Neural progenitor cell (in vitro differentiated cells): ENCODE data around the gene SPSB1. TPM values are rescaled to one million over a fixed set of nuclear protein-coding genes. Genes with fewer than 3 reads are reported as not detected.

Experiments
- DNase-seq: peaks from one replicate; pipeline ENCODE4 v3.0.0-alpha.2; 2016; ENCODE audit warnings: low spot score
- H2AFZ ChIP-seq: fragments of 200-600 bp; sonication (generic); replicated peaks from 2 replicates; pipeline ENCODE4 v1.6.1; 2016; ENCODE audit warnings: antibody characterized with exemption
- H3F3A ChIP-seq: fragments of 200-600 bp; sonication (generic); 2 replicates; pipeline ENCODE4 v1.6.1; 2016; ENCODE audit warnings: antibody characterized with exemption, low read depth
- H3K27ac ChIP-seq: fragments of 200-600 bp; sonication (generic); 2 replicates; pipeline ENCODE4 v1.5.1; 2016; ENCODE audit warnings: mild to moderate bottlenecking
- H3K27me3 ChIP-seq: fragments of 200-600 bp; sonication (generic); 2 replicates; pipeline ENCODE4 v1.6.1; 2016; ENCODE audit warnings: mild to moderate bottlenecking, moderate library complexity
- H3K36me3 ChIP-seq: fragments of 200-600 bp; sonication (generic); 2 replicates; pipeline ENCODE4 v1.5.1; 2016
- H3K4me1 ChIP-seq: fragments of 200-600 bp; sonication (generic); 2 replicates; pipeline ENCODE4 v1.6.1; 2016; ENCODE audit warnings: mixed run types
- H3K4me2 ChIP-seq: fragments of 200-600 bp; sonication (generic); 2 replicates; pipeline ENCODE4 v1.6.1; 2016
- H3K4me3 ChIP-seq: fragments of 200-600 bp; sonication (generic); 2 replicates; pipeline ENCODE4 v1.5.1; 2016
- H3K79me2 ChIP-seq: fragments of 200-600 bp; sonication (generic); 2 replicates; pipeline ENCODE4 v1.6.1; 2016; ENCODE audit warnings: low read depth
- H3K9ac ChIP-seq: fragments of 200-600 bp; sonication (generic); 2 replicates; pipeline ENCODE4 v1.6.1; 2016
- H3K9me3 ChIP-seq: fragments of 200-600 bp; sonication (generic); 2 replicates; pipeline ENCODE4 v1.5.1; 2016; ENCODE audit warnings: low read depth
- H4K20me1 ChIP-seq: fragments of 200-600 bp; sonication (generic); 2 replicates; pipeline ENCODE4 v1.6.1; 2016; ENCODE audit warnings: low read depth
- H3K27ac Mint-ChIP-seq: 3 replicates; pipeline ENCODE4 v1.8.0; 2021; ENCODE audit warnings: mixed read lengths
- H3K27me3 Mint-ChIP-seq: 2 replicates; pipeline ENCODE4 v1.8.0; 2022; ENCODE audit warnings: low read depth, mild to moderate bottlenecking, inconsistent platforms, moderate library complexity, mixed read lengths; ENCODE audit not compliant: insufficient read depth
- H3K36me3 Mint-ChIP-seq: 3 replicates; pipeline ENCODE4 v1.8.0; 2021; ENCODE audit warnings: mixed read lengths
- H3K4me1 Mint-ChIP-seq: 3 replicates; pipeline ENCODE4 v1.8.0; 2021; ENCODE audit warnings: mixed read lengths
- H3K4me3 Mint-ChIP-seq: 3 replicates; pipeline ENCODE4 v1.8.0; 2021; ENCODE audit warnings: mild to moderate bottlenecking, moderate library complexity, mixed read lengths
- H3K9me3 Mint-ChIP-seq: 3 replicates; pipeline ENCODE4 v1.8.0; 2020; ENCODE audit warnings: mixed read lengths
- EZH2 ChIP-seq: fragments of 200-600 bp; sonication (generic); IDR thresholded peaks from 2 replicates; pipeline ENCODE4 v1.6.1; 2017; ENCODE audit warnings: antibody characterized with exemption, mild to moderate bottlenecking, moderate library complexity
- EZH2phosphoT487 ChIP-seq: fragments of 200-600 bp; sonication (generic); IDR thresholded peaks from 2 replicates; pipeline ENCODE4 v1.6.1; 2017; ENCODE audit warnings: antibody characterized with exemption
- total RNA-seq: library from RNA; depleted of rRNA; stranded (reverse); fragments of >200 nt; gene quantifications from 2 replicates; pipeline ENCODE4 v1.2.3, GENCODE V29; 2015; ENCODE audit warnings: low replicate concordance
- TF ChIP-seq, protein P1 (sequence below): fragments of 200-600 bp; sonication (generic); IDR thresholded peaks from 2 replicates; pipeline ENCODE4 v1.5.1; 2017; ENCODE audit warnings: antibody characterized with exemption, mild to moderate bottlenecking

The SPSB1 gene
- total RNA-seq, 1 donor from 2014 or later, result 2.8 TPM

DNA sequence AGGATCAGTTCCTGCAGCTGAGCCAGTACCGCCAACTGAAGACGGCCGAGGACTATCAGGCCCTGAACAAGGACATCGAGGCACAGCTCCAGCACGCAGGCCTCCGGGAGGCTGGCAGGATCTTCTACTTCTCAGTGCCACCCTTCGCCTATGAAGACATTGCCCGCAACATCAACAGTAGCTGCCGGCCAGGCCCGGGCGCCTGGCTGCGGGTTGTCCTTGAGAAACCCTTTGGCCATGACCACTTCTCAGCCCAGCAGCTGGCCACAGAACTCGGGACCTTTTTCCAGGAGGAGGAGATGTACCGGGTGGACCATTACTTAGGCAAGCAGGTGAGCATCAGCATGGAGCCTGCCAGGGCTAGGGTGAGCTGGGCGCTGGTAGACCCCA, 47.5 kb upstream of the SPSB1 start:
- no peak overlapping the region for H3K4me3 Mint-ChIP-seq
- peaks cover 25% of the 10 kb centered on the region for H3K4me1 Mint-ChIP-seq
- TF ChIP-seq EZH2phosphoT487, result no peak
- no peak for TF ChIP-seq EZH2
- TF ChIP-seq, protein P1, sequence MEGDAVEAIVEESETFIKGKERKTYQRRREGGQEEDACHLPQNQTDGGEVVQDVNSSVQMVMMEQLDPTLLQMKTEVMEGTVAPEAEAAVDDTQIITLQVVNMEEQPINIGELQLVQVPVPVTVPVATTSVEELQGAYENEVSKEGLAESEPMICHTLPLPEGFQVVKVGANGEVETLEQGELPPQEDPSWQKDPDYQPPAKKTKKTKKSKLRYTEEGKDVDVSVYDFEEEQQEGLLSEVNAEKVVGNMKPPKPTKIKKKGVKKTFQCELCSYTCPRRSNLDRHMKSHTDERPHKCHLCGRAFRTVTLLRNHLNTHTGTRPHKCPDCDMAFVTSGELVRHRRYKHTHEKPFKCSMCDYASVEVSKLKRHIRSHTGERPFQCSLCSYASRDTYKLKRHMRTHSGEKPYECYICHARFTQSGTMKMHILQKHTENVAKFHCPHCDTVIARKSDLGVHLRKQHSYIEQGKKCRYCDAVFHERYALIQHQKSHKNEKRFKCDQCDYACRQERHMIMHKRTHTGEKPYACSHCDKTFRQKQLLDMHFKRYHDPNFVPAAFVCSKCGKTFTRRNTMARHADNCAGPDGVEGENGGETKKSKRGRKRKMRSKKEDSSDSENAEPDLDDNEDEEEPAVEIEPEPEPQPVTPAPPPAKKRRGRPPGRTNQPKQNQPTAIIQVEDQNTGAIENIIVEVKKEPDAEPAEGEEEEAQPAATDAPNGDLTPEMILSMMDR, result no peak
- Histone ChIP-seq H3K79me2 (no peaks in the 10 kb centered on the region), H2AFZ (no peak overlapping the region), H3F3A (peaks cover 12% of the 10 kb centered on the region), H3K4me1 (peaks cover 18% of the 10 kb centered on the region), H3K9ac (no peak overlapping the region), H3K9me3 (no peaks in the 10 kb centered on the region), H3K27me3 (no peaks in the 10 kb centered on the region), H3K4me2 (no peak overlapping the region), H4K20me1 (peaks cover 16% of the 10 kb centered on the region), H3K4me3 (no peak overlapping the region), H3K36me3 (no peaks in the 10 kb centered on the region), H3K27ac (no peak overlapping the region)
- no peaks in the 10 kb centered on the region for H3K9me3 Mint-ChIP-seq
- H3K36me3 Mint-ChIP-seq, result peaks cover 20% of the 10 kb centered on the region
- peaks cover 10% of the 10 kb centered on the region for H3K27me3 Mint-ChIP-seq
- DNase-seq, result no peak
- no peak overlapping the region for H3K27ac Mint-ChIP-seq

GRCh38 chr1:9245661-9246060, 47.0 kb upstream of the SPSB1 start:
- peaks cover 22% of the 10 kb centered on the region for H3K4me1 ChIP-seq
- no peaks in the 10 kb centered on the region for H3K9me3 ChIP-seq
- Mint-ChIP-seq H3K36me3 (peaks cover 20% of the 10 kb centered on the region), H3K27me3 (peaks cover 7% of the 10 kb centered on the region), H3K4me1 (peaks cover 28% of the 10 kb centered on the region), H3K9me3 (no peaks in the 10 kb centered on the region), H3K4me3 (no peak overlapping the region), H3K27ac (no peak overlapping the region)
- no peaks in the 10 kb centered on the region for H3K27me3 ChIP-seq
- H3K4me3 ChIP-seq, result no peak overlapping the region
- H4K20me1 ChIP-seq, result peaks cover 20% of the 10 kb centered on the region
- H3K27ac ChIP-seq, result no peak overlapping the region
- H3K79me2 ChIP-seq, result no peaks in the 10 kb centered on the region
- no peaks in the 10 kb centered on the region for H3K36me3 ChIP-seq
- H3K9ac ChIP-seq, result no peak overlapping the region
- no peak overlapping the region for H2AFZ ChIP-seq
- peaks cover 15% of the 10 kb centered on the region for H3F3A ChIP-seq
- TF ChIP-seq, protein P1, result no peak
- TF ChIP-seq EZH2, result no peak
- TF ChIP-seq EZH2phosphoT487, result no peak
- no peak overlapping the region for H3K4me2 ChIP-seq
- no peak for DNase-seq

DNA sequence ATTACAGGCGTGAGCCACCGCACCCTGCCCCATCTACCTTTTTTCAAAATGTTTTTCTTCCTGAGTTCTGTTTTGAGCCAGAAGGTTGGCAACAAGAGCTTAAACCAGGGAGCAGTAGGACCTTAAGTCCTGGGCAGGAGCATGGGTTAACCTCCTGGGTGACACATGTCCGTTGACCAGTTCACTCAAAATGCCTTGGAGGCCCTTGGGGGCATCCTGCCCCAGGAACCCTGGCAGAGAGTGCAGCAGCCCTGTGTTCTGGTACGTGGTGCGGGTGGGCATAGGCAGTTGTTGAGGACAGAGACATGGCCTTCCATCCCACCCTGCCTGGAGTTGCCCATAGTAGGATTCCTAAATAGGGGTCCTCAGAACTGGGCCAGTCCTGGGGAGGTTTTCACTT, 46.5 kb upstream of the SPSB1 start:
- peaks cover 21% of the 10 kb centered on the region for H3F3A ChIP-seq
- no peaks in the 10 kb centered on the region for H3K36me3 ChIP-seq
- no peak overlapping the region for H3K27ac Mint-ChIP-seq
- no peaks in the 10 kb centered on the region for H3K9me3 Mint-ChIP-seq
- peaks cover 20% of the 10 kb centered on the region for H3K36me3 Mint-ChIP-seq
- TF ChIP-seq EZH2phosphoT487 (no peak), EZH2 (no peak)
- TF ChIP-seq, protein P1, result no peak
- H2AFZ ChIP-seq, result no peak overlapping the region
- H3K4me3 Mint-ChIP-seq, result no peak overlapping the region
- no peak overlapping the region for H3K4me3 ChIP-seq
- H3K27me3 Mint-ChIP-seq, result peaks cover 7% of the 10 kb centered on the region
- H3K4me2 ChIP-seq, result no peak overlapping the region
- peaks cover 28% of the 10 kb centered on the region for H3K4me1 ChIP-seq
- peaks cover 26% of the 10 kb centered on the region for H4K20me1 ChIP-seq
- H3K27me3 ChIP-seq, result no peaks in the 10 kb centered on the region
- peaks cover 33% of the 10 kb centered on the region for H3K4me1 Mint-ChIP-seq
- H3K79me2 ChIP-seq, result no peaks in the 10 kb centered on the region
- H3K27ac ChIP-seq, result no peak overlapping the region
- H3K9ac ChIP-seq, result no peak overlapping the region
- H3K9me3 ChIP-seq, result no peaks in the 10 kb centered on the region
- no peak for DNase-seq
